Measurements from ENCODE around the gene SCARB1. TPM values are rescaled to one million over a fixed set of nuclear protein-coding genes. Genes with fewer than 3 reads are reported as not detected.

Gene SCARB1
- total and polyA plus RNA-seq, 9 of the 15 experiments (the other 6 are each of a cell fraction or from before 2014, with no cell fraction given), result 0.56 to 157 (median 52.8) TPM

GRCh38 chr12:124738636-124739467 lies 124.8 kb downstream of the SCARB1 start:
- FAIRE-seq, result no peak
- H3K9ac ChIP-seq (ENCODE audit: insufficient read depth in 1 of 2, low read depth in 2 of 2, low read length in 2 of 2), result peak overlapping the region in 1 of 2 experiments; percentile 69; a peak in 1 of 4 replicates
- peak in 1 of 4 experiments; percentile 27 for DNase-seq (ENCODE audit: extremely low read depth in 1 of 4, low spot score in 3 of 4)
- POLR2A ChIA-PET, result interaction anchor here (0.7 to 0.8 kb wide), 2 partner anchors 41 to 187 kb away, joined by 3 to 4 read pairs; no protein-coding TSS in a partner anchor
- H3K27ac ChIP-seq (ENCODE audit: extremely low read depth, low read depth, low read length), result no peak overlapping the region
- H3K4me3 ChIP-seq, result no peak overlapping the region
- no peak overlapping the region for H2AFZ ChIP-seq (ENCODE audit: low read depth, low read length)
- CTCF ChIA-PET (ENCODE audit: low intra/inter-chr PET ratio), result interaction anchor here (0.6 kb wide), 1 partner anchor 35 kb away, joined by 3 read pairs; no protein-coding TSS in a partner anchor
- H3K9me1 ChIP-seq (ENCODE audit: control insufficient read depth, insufficient read depth, low read length), result no peaks in the 10 kb centered on the region
- no peaks in the 10 kb centered on the region for H3K27me3 ChIP-seq (ENCODE audit: control insufficient read depth in 2 of 2, insufficient read depth in 2 of 2, low read length in 2 of 2)
- no peaks in the 10 kb centered on the region for H3K79me2 ChIP-seq (ENCODE audit: control insufficient read depth, insufficient read depth, low read length)
- BruUV-seq (replicated peaks), result no TSS peak
- peaks cover 6% of the 10 kb centered on the region; the same call in 1 of the 2 replicates for H4K20me1 ChIP-seq (replicated peaks; ENCODE audit: control insufficient read depth, insufficient read depth, low read length)
- in situ Hi-C loops (cut with MboI) (no loop called here), intact Hi-C loops (cut with micrococcal nuclease) (no loop called here)
- peaks cover 9 to 38% of the 10 kb centered on the region in 2 experiments; a peak in 4 of 5 replicates for H3K4me1 ChIP-seq (replicated peaks in 1 of 2; ENCODE audit: control insufficient read depth in 2 of 2, insufficient read depth in 2 of 2, low read length in 2 of 2)
- no peak for ATAC-seq
- H3K4me2 ChIP-seq (ENCODE audit: insufficient read depth, low read length), result no peak overlapping the region
- H3K9me3 ChIP-seq (replicated peaks; ENCODE audit: control insufficient read depth, insufficient read depth, low read depth, low read length), result 0 out of 2 replicates have a peak, but pooled peaks cover 2% of the 10 kb centered on the region
- H3K36me3 ChIP-seq (ENCODE audit: control insufficient read depth, insufficient read depth, low read length), result no peaks in the 10 kb centered on the region
- WGBS (ENCODE audit: insufficient coverage, low coverage, missing lambda C conversion rate), result 23% methylated on average over 34 of the region's 34 CpGs
- TF ChIP-seq PML (IDR thresholded peaks at IDR 0.05; ENCODE audit: low read length), result no peak
- no peak for TF ChIP-seq BRCA1 (IDR thresholded peaks at IDR 0.05)
- TF ChIP-seq BRCA1 (CRISPR knock-in tag; IDR thresholded peaks at IDR 0.05), result no peak
- no peak for TF ChIP-seq ZNF766 (CRISPR knock-in tag; conservative IDR thresholded peaks at IDR 0.05)
- TF ChIP-seq, protein P1, sequence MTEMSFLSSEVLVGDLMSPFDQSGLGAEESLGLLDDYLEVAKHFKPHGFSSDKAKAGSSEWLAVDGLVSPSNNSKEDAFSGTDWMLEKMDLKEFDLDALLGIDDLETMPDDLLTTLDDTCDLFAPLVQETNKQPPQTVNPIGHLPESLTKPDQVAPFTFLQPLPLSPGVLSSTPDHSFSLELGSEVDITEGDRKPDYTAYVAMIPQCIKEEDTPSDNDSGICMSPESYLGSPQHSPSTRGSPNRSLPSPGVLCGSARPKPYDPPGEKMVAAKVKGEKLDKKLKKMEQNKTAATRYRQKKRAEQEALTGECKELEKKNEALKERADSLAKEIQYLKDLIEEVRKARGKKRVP (CRISPR knock-in tag; IDR thresholded peaks at IDR 0.05), result no peak
- no peak for TF ChIP-seq ZFX (CRISPR knock-in tag; IDR thresholded peaks at IDR 0.05)
- no peak for TF ChIP-seq CC2D1A (IDR thresholded peaks at IDR 0.05)
- no peak for TF ChIP-seq E2F5 (CRISPR knock-in tag; IDR thresholded peaks at IDR 0.05)
- TF ChIP-seq ELF4 (CRISPR knock-in tag; IDR thresholded peaks at IDR 0.05), result no peak
- no peak for TF ChIP-seq NFATC3 (IDR thresholded peaks at IDR 0.05)
- TF ChIP-seq HMG20B (CRISPR knock-in tag; IDR thresholded peaks at IDR 0.05), result no peak
- TF ChIP-seq ZBTB34 (CRISPR knock-in tag; IDR thresholded peaks at IDR 0.05), result no peak
- TF ChIP-seq ZKSCAN8 (CRISPR knock-in tag; IDR thresholded peaks at IDR 0.05), result no peak
- no peak for TF ChIP-seq ILF3 (IDR thresholded peaks at IDR 0.05; ENCODE audit: borderline replicate concordance)
- no peak for TF ChIP-seq SIRT6 (IDR thresholded peaks at IDR 0.05; ENCODE audit: low read depth, low read length)
- no peak for TF ChIP-seq BACH1 (tag; IDR thresholded peaks at IDR 0.05)
- TF ChIP-seq SMARCA5 (IDR thresholded peaks at IDR 0.05), result peak; percentile 11; the same call in 1 of the 2 replicates
- TF ChIP-seq DMBX1 (CRISPR knock-in tag; IDR thresholded peaks at IDR 0.05; ENCODE audit: borderline replicate concordance), result no peak
- TF ChIP-seq SAFB (IDR thresholded peaks at IDR 0.05; ENCODE audit: borderline replicate concordance, low read depth, low read length), result no peak
- peak; percentile 90 for TF ChIP-seq RBM25 (IDR thresholded peaks at IDR 0.05; ENCODE audit: low read depth, low read length, severe bottlenecking)
- TF ChIP-seq RCOR1 (IDR thresholded peaks at IDR 0.05; ENCODE audit: borderline replicate concordance in 1 of 2, low read depth in 2 of 2, low read length in 2 of 2), result peak in 1 of 2 experiments; percentile 45; a peak in 1 of 4 replicates
